ENCODE measurements around the gene MTERF2. TPM values are rescaled to one million over a fixed set of nuclear protein-coding genes. Genes with fewer than 3 reads are reported as not detected.
"Not testable (repeated sequence)": the region's sequence is repeated elsewhere in the genome, so short reads cannot be mapped to it uniquely, and the experiment has no call there.

Gene MTERF2
- total and polyA plus RNA-seq, 11 donors: 14.9 to 46.1 (median 27.8) TPM

GRCh38 chr12:107027636-107028053, 40.7 kb upstream of the MTERF2 start:
- Histone ChIP-seq H3K9me3 (no peaks in the 10 kb centered on the region), H3K36me3 (no peaks in the 10 kb centered on the region), H3K27me3 (no peaks in the 10 kb centered on the region), H3K4me1 (peaks cover 3 to 63% (median 34%) of the 10 kb centered on the region in 12 donors), H3K4me3 (peak overlapping the region in 3 of 12 donors; percentile 1 to 12 (median 6)), H3K27ac (peak overlapping the region in 11 of 12 donors; percentile 26 to 82 (median 56))
- intact Hi-C loops (cut with DNase I): loop anchor here in 3 of 10 donors (1.0 to 10.0 kb wide), 4 partner anchors 40 to 73 kb away; partner anchors contain the start of genes CRY1 (in 2 of the 3), MTERF2 (in 1 of the 3) and TMEM263 (in 1 of the 3)
- DNase-seq (no peak), ATAC-seq (peak; percentile 93 to 96 (median 94))
- TF ChIP-seq, protein P1, sequence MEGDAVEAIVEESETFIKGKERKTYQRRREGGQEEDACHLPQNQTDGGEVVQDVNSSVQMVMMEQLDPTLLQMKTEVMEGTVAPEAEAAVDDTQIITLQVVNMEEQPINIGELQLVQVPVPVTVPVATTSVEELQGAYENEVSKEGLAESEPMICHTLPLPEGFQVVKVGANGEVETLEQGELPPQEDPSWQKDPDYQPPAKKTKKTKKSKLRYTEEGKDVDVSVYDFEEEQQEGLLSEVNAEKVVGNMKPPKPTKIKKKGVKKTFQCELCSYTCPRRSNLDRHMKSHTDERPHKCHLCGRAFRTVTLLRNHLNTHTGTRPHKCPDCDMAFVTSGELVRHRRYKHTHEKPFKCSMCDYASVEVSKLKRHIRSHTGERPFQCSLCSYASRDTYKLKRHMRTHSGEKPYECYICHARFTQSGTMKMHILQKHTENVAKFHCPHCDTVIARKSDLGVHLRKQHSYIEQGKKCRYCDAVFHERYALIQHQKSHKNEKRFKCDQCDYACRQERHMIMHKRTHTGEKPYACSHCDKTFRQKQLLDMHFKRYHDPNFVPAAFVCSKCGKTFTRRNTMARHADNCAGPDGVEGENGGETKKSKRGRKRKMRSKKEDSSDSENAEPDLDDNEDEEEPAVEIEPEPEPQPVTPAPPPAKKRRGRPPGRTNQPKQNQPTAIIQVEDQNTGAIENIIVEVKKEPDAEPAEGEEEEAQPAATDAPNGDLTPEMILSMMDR (IDR thresholded peaks at IDR 0.05): no peak
- no peak for TF ChIP-seq POLR2A (IDR thresholded peaks at IDR 0.05)
- 3 to 12% (median 4%) methylated on average over 2 of the region's 2 CpGs for WGBS, 4 donors

DNA sequence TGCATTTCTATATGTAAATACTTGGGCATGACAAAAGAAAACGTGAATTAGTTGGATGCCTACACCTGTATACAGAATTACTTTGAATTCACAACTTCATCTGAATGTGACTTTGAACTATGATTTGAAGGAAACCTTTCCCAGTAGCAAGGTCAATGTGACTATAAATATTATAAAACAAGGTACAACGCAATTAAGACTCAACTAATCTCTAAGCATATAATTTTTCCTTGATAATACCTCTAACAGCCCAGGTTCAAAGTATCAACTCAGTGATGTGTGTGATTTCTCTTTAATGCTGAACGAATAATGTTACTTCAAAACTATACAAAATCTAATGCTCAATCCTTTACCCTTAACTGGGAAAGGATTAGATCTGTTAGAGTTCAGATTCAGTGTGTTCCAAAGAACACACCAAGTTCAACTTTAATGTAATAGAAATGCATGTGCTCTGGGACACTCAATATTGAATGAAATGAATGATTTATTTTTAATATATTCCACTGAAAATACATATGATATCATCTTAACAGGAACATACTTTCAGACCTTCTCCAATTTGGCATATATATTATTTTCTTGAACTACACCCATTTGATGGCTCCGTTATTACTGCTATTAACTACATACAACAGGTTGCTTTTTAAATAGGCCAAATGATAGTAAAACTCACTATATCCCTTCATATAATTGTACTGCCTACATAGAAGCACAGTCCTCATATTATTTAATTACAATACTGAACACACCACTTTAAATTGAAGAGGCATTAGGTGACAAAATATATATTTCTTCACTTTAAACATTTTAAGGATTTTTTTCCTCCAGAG, 40.1 kb upstream of the MTERF2 start:
- H3K4me3 ChIP-seq: peak overlapping the region in 3 of 12 donors; percentile 1 to 12 (median 6)
- ATAC-seq: peak in 2 of 4 donors; percentile 13 to 25

GRCh38 chr12:107026356-107026755, 39.4 kb upstream of the MTERF2 start:
- H3K9me3 ChIP-seq, DNase-seq, ATAC-seq, H3K27me3 ChIP-seq, H3K4me3 ChIP-seq, H3K36me3 ChIP-seq: not testable (repeated sequence)
- Histone ChIP-seq H3K27ac (peak overlapping the region in 7 of 12 donors; percentile 33 to 82 (median 56)), H3K4me1 (peaks cover 3 to 57% (median 34%) of the 10 kb centered on the region in 12 donors)
- intact Hi-C loops (cut with DNase I): loop anchor here in 2 of 10 donors (5.0 to 10.0 kb wide), 3 partner anchors 39 to 72 kb away; partner anchors contain the start of genes CRY1 (in 1 of the 2), MTERF2 (in 1 of the 2) and TMEM263 (in 1 of the 2)

More for the DNA sequence above, 40.1 kb upstream of the MTERF2 start:
- 47 to 64% (median 59%) methylated on average over 4 of the region's 4 CpGs for WGBS, 4 donors
- H3K9me3 ChIP-seq: no peaks in the 10 kb centered on the region
- H3K27ac ChIP-seq: peak overlapping the region; percentile 15 to 82 (median 51)
- H3K27me3 ChIP-seq: no peaks in the 10 kb centered on the region
- TF ChIP-seq, protein P1 (IDR thresholded peaks at IDR 0.05): no peak
- no peak for TF ChIP-seq POLR2A (IDR thresholded peaks at IDR 0.05)
- intact Hi-C loops (cut with DNase I): loop anchor here in 3 of 10 donors (1.0 to 10.0 kb wide), 4 partner anchors 40 to 72 kb away; partner anchors contain the start of genes CRY1 (in 2 of the 3), MTERF2 (in 1 of the 3) and TMEM263 (in 1 of the 3)
- peaks cover 3 to 63% (median 34%) of the 10 kb centered on the region in 12 donors for H3K4me1 ChIP-seq
- no peaks in the 10 kb centered on the region for H3K36me3 ChIP-seq
- DNase-seq: no peak

- intact Hi-C loops (cut with DNase I): loop anchor here in 2 of 10 donors (5.0 to 10.0 kb wide), 3 partner anchors 38 to 71 kb away; partner anchors contain the start of genes CRY1 (in 1 of the 2), MTERF2 (in 1 of the 2) and TMEM263 (in 1 of the 2)
- Histone ChIP-seq H3K4me1 (peaks cover 3 to 50% (median 31%) of the 10 kb centered on the region in 12 donors), H3K27ac (no peak overlapping the region), H3K9me3 (no peaks in the 10 kb centered on the region), H3K27me3 (no peaks in the 10 kb centered on the region), H3K4me3 (no peak overlapping the region), H3K36me3 (peaks cover 0 to 8% (median 0%) of the 10 kb centered on the region in 9 donors)
- WGBS, 4 donors: 88 to 95% (median 90%) methylated on average over 1 of the region's 1 CpG
- ATAC-seq (no peak), DNase-seq (no peak)
- TF ChIP-seq, protein P1 (IDR thresholded peaks at IDR 0.05): no peak
- TF ChIP-seq POLR2A (IDR thresholded peaks at IDR 0.05): no peak
These were observed 38.7 kb upstream of the MTERF2 start for GRCh38 chr12:107025671-107026070.
